NT2/D1 (cell line): ENCODE results near the gene DLX3.

Experiments used
- SUZ12 ChIP-seq: IDR thresholded peaks from 2 replicates; pipeline ENCODE4 v1.6.1; 2011; ENCODE audit not compliant: insufficient read length, insufficient read depth; ENCODE audit errors: extremely low read depth
- ZNF274 ChIP-seq: IDR thresholded peaks from 2 replicates; pipeline ENCODE4 v1.6.1; 2011; ENCODE audit warnings: mild to moderate bottlenecking, low read depth, low read length

GRCh38 chr17:50035945-50036344 lies 40.9 kb upstream of the DLX3 start:
- no peak for TF ChIP-seq ZNF274
- no peak for TF ChIP-seq SUZ12
